ENCODE measurements around the gene PCDHGA8.
"Not testable (repeated sequence)": the region's sequence is repeated elsewhere in the genome, so short reads cannot be mapped to it uniquely, and the experiment has no call there.

Gene PCDHGA8

DNA sequence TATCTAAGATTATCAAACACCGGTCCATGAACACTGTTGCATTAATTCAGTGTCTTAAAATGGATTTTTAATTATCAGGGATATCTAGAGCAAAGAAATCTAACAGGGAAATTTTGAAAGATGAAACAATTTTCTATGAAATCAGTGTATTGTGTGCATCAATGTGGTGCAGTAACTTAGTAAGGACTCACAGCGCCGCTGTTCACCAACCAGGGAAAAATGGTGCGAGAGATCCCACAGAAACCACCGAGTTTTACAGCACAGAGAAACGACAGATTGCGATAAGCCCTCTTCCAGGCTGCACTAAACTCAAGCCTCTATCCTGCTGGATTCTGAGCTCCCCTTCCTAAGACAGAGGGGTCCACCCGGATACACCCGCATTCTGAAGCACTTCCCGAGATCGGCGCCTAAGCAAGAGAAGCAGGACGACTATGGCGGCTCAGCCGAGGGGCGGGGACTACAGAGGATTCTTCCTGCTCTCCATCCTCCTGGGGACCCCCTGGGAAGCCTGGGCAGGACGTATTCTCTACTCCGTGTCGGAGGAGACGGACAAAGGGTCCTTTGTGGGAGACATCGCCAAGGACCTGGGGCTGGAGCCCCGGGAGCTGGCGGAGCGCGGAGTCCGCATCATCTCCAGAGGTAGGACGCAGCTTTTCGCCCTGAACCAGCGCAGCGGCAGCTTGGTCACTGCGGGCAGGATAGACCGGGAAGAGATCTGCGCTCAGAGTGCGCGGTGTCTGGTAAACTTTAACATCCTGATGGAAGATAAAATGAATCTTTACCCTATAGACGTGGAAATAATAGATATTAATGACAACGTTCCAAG is 9.8 kb upstream of the PCDHGA8 start, which contains the start of gene PCDHGA7:
Gene PCDHGA7 (plus strand): TSS at position 274 of the 826 bp plus-strand sequence. CDS start 158 bp downstream, at position 432.
- no peak within 1 kb of the TSS for H3K27ac Mint-ChIP-seq (ENCODE audit: low read depth)
- no peaks in the 10 kb centered on the region for H3K4me1 Mint-ChIP-seq
- no peak for DNase-seq (ENCODE audit: low spot score in 2 of 2)
- peaks cover 13% of the 10 kb centered on the region for H3K9me3 Mint-ChIP-seq
- H3K36me3 Mint-ChIP-seq (ENCODE audit: insufficient read depth): peaks cover 3% of the 10 kb centered on the region
- no peak for ATAC-seq (replicated peaks; ENCODE audit: extremely low read depth, poor library complexity, severe bottlenecking)
- peak within 1 kb of the TSS; percentile 52 for H3K4me3 Mint-ChIP-seq
- peaks cover 49% of the 10 kb centered on the region for H3K27me3 Mint-ChIP-seq

DNA sequence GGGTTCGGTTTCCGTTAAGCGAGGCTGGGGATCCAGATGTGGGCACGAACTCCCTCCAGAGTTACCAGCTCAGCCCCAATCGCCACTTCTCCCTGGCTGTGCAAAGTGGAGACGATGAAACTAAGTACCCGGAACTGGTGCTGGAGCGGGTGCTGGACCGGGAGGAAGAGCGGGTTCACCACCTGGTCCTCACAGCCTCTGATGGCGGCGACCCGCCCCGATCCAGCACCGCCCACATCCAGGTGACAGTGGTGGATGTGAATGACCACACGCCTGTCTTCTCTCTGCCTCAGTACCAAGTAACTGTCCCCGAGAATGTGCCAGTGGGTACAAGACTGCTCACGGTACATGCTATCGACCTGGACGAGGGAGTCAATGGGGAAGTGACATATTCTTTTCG is 9.1 kb upstream of the PCDHGA8 start:
- no peak for ATAC-seq (replicated peaks; ENCODE audit: extremely low read depth, poor library complexity, severe bottlenecking)
- peak overlapping the region; percentile 52 for H3K4me3 Mint-ChIP-seq
- peaks cover 3% of the 10 kb centered on the region for H3K36me3 Mint-ChIP-seq (ENCODE audit: insufficient read depth)
- peaks cover 52% of the 10 kb centered on the region for H3K27me3 Mint-ChIP-seq
- H3K9me3 Mint-ChIP-seq: peaks cover 14% of the 10 kb centered on the region
- H3K27ac Mint-ChIP-seq (ENCODE audit: low read depth): no peak overlapping the region
- DNase-seq (ENCODE audit: low spot score in 2 of 2): no peak
- H3K4me1 Mint-ChIP-seq: no peaks in the 10 kb centered on the region

DNA sequence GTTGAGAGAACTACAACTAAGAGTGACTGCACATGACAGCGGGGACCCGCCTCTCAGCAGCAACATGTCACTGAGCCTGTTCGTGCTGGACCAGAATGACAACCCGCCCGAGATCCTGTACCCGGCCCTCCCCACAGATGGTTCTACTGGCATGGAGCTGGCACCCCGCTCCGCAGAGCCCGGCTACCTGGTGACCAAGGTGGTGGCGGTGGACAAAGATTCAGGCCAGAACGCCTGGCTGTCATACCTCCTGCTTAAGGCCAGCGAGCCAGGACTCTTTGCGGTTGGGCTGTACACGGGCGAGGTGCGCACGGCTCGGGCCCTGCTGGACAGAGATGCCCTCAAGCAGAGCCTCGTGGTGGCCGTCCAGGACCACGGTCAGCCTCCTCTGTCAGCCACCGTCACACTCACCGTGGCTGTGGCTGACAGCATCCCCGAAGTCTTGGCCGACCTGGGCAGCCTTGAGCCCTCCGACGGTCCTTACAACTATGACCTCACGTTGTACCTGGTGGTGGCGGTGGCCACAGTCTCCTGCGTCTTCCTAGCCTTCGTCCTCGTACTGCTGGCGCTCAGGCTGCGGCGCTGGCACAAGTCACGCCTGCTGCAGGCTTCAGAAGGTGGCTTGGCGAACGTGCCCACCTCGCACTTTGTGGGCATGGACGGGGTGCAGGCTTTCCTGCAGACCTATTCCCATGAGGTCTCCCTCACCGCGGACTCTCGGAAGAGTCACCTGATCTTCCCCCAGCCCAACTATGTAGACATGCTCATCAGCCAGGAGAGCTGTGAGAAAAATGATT is 7.8 kb upstream of the PCDHGA8 start:
- Mint-ChIP-seq H3K27me3 (peaks cover 62% of the 10 kb centered on the region), H3K36me3 (ENCODE audit: insufficient read depth) (peaks cover 3% of the 10 kb centered on the region), H3K4me1 (no peaks in the 10 kb centered on the region), H3K9me3 (peaks cover 14% of the 10 kb centered on the region), H3K27ac (ENCODE audit: low read depth) (no peak overlapping the region), H3K4me3 (no peak overlapping the region)
- no peak for DNase-seq (ENCODE audit: low spot score in 2 of 2)
- no peak for ATAC-seq (replicated peaks; ENCODE audit: extremely low read depth, poor library complexity, severe bottlenecking)

DNA sequence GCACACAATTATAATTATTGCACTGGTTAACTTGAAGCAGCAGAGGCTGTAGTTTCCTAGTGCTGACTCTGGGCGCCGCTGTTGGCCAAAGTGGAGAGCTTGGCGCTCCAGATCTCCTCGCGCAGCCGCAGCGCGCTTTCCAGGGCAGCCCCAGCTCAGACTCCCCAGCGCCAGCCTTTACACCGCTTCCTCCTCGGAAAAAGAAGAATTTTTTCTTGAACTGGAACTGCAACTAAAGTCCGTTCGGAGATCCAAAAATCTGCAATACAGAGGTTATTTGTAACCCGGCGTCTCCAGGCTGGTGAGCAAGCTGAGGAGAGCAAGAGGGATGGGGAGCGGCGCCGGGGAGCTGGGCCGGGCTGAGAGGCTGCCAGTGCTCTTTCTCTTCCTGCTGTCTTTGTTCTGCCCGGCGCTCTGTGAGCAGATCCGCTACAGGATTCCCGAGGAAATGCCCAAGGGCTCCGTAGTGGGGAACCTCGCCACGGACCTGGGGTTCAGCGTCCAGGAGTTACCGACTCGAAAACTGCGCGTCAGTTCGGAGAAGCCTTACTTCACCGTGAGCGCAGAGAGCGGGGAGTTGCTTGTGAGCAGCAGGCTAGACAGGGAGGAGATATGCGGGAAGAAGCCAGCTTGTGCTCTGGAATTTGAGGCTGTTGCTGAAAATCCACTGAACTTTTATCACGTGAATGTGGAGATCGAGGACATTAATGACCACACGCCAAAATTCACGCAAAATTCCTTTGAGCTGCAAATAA is 4.7 kb upstream of the PCDHGA8 start, which contains the start of gene PCDHGB4:
Gene PCDHGB4 (plus strand): TSS at position 142 of the 755 bp plus-strand sequence. CDS start 187 bp downstream, at position 329.
- peak; percentile 19 for ATAC-seq (replicated peaks; ENCODE audit: extremely low read depth, poor library complexity, severe bottlenecking)

DNA sequence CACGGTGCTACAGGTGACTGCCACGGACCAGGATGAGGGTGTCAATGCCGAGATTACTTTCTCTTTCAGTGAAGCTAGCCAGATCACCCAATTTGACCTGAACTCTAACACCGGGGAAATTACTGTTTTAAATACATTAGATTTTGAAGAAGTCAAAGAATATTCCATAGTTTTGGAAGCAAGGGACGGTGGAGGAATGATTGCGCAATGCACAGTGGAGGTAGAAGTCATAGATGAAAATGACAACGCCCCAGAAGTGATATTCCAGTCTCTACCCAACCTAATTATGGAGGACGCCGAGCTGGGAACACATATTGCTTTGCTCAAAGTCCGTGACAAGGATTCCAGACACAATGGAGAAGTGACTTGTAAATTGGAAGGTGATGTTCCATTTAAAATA is 3.8 kb upstream of the PCDHGA8 start:
- Mint-ChIP-seq H3K4me3 (no peak overlapping the region), H3K36me3 (ENCODE audit: insufficient read depth) (peaks cover 2% of the 10 kb centered on the region), H3K27me3 (peaks cover 73% of the 10 kb centered on the region), H3K4me1 (no peaks in the 10 kb centered on the region), H3K9me3 (peaks cover 25% of the 10 kb centered on the region), H3K27ac (ENCODE audit: low read depth) (no peak overlapping the region)
- ATAC-seq (replicated peaks; ENCODE audit: extremely low read depth, poor library complexity, severe bottlenecking) (no peak), DNase-seq (ENCODE audit: low spot score in 2 of 2) (no peak)

More for the DNA sequence above, 4.7 kb upstream of the PCDHGA8 start, which contains the start of gene PCDHGB4:
- not testable (repeated sequence) for DNase-seq (ENCODE audit: low spot score in 2 of 2); H3K27ac Mint-ChIP-seq (ENCODE audit: low read depth); H3K4me1 Mint-ChIP-seq; H3K4me3 Mint-ChIP-seq; H3K36me3 Mint-ChIP-seq (ENCODE audit: insufficient read depth)
- H3K27me3 Mint-ChIP-seq: peaks cover 79% of the 10 kb centered on the region
- peaks cover 24% of the 10 kb centered on the region for H3K9me3 Mint-ChIP-seq

DNA sequence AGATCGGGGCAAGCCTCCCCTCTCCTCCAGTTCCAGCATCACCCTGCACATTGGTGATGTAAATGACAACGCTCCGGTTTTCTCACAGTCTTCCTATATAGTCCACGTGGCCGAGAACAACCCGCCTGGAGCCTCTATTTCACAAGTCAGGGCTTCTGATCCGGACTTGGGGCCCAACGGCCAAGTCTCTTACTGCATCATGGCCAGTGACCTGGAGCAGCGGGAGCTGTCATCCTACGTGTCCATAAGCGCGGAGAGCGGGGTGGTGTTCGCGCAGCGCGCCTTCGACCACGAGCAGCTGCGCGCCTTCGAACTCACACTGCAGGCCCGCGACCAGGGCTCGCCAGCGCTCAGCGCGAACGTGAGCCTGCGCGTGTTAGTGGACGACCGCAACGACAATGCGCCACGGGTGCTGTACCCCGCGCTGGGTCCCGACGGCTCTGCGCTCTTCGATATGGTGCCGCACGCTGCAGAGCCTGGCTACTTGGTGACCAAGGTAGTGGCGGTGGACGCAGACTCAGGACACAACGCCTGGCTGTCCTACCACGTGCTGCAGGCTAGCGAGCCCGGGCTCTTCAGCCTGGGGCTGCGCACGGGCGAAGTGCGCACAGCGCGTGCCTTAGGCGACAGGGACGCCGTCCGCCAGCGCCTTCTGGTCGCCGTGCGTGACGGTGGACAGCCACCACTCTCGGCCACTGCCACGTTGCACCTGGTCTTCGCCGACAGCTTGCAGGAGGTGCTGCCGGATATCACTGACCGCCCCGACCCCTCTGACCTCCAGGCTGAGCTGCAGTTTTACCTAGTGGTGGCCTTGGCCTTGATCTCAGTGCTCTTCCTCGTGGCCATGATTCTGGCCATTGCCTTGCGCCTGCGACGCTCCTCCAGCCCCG is 3.0 kb upstream of the PCDHGA8 start:
- H3K27ac Mint-ChIP-seq (ENCODE audit: low read depth): no peak overlapping the region
- peaks cover 2% of the 10 kb centered on the region for H3K36me3 Mint-ChIP-seq (ENCODE audit: insufficient read depth)
- peaks cover 66% of the 10 kb centered on the region for H3K27me3 Mint-ChIP-seq
- H3K4me1 Mint-ChIP-seq: no peaks in the 10 kb centered on the region
- H3K4me3 Mint-ChIP-seq: no peak overlapping the region
- peaks cover 25% of the 10 kb centered on the region for H3K9me3 Mint-ChIP-seq
- ATAC-seq (replicated peaks; ENCODE audit: extremely low read depth, poor library complexity, severe bottlenecking): no peak
- DNase-seq (ENCODE audit: low spot score in 2 of 2): no peak

DNA sequence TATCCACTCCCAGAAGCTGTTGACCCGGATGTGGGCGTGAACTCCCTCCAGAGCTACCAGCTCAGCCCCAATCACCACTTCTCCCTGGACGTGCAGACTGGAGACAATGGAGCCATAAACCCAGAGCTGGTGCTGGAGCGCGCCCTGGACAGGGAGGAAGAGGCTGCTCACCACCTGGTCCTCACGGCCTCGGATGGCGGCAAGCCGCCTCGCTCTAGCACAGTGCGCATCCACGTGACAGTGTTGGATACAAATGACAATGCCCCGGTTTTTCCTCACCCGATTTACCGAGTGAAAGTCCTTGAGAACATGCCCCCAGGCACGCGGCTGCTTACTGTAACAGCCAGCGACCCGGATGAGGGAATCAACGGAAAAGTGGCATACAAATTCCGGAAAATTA is 834 bp downstream of the PCDHGA8 start:
- peaks cover 15% of the 10 kb centered on the region for H3K9me3 Mint-ChIP-seq
- ATAC-seq (replicated peaks; ENCODE audit: extremely low read depth, poor library complexity, severe bottlenecking) (no peak), DNase-seq (ENCODE audit: low spot score in 2 of 2) (no peak)
- peaks cover 2% of the 10 kb centered on the region for H3K36me3 Mint-ChIP-seq (ENCODE audit: insufficient read depth)
- H3K27ac Mint-ChIP-seq (ENCODE audit: low read depth): no peak overlapping the region
- H3K27me3 Mint-ChIP-seq: peaks cover 67% of the 10 kb centered on the region
- H3K4me3 Mint-ChIP-seq: no peak overlapping the region
- H3K4me1 Mint-ChIP-seq: no peaks in the 10 kb centered on the region

DNA sequence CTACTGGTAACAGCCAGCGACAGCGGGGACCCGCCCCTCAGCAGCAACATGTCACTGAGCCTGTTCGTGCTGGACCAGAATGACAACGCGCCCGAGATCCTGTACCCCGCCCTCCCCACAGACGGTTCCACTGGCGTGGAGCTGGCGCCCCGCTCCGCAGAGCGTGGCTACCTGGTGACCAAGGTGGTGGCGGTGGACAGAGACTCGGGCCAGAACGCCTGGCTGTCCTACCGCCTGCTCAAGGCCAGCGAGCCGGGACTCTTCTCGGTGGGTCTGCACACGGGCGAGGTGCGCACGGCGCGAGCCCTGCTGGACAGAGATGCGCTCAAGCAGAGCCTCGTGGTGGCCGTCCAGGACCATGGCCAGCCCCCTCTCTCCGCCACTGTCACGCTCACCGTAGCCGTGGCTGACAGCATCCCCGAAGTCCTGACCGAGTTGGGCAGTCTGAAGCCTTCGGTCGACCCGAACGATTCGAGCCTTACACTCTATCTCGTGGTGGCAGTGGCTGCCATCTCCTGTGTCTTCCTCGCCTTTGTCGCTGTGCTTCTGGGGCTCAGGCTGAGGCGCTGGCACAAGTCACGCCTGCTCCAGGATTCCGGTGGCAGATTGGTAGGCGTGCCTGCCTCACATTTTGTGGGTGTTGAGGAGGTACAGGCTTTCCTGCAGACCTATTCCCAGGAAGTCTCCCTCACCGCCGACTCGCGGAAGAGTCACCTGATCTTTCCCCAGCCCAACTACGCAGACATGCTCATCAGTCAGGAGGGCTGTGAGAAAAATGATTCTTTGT is 2.2 kb downstream of the PCDHGA8 start:
- H3K27ac Mint-ChIP-seq (ENCODE audit: low read depth); DNase-seq (ENCODE audit: low spot score in 2 of 2): not testable (repeated sequence)
- H3K9me3 Mint-ChIP-seq: peaks cover 11% of the 10 kb centered on the region

DNA sequence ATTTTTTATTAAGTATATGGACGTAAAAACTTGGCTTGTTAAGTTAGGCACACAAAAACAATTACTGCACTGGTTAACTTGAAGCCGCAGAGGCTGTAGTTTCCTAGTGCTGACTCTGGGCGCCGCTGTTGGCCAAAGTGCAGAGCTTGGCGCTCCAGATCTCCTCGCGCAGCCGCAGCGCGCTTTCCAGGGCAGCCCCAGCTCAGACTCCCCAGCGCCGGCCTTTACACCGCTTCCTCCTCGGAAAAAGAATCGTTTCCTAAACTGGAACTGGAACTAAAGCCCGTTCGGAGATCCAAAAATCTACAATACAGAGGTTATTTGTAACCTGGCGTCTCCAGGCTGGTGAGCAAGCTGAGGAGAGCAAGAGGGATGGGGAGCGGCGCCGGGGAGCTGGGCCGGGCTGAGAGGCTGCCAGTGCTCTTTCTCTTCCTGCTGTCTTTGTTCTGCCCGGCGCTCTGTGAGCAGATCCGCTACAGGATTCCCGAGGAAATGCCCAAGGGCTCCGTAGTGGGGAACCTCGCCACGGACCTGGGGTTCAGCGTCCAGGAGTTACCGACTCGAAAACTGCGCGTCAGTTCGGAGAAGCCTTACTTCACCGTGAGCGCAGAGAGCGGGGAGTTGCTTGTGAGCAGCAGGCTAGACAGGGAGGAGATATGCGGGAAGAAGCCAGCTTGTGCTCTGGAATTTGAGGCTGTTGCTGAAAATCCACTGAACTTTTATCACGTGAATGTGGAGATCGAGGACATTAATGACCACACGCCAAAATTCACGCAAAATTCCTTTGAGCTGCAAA is 5.5 kb downstream of the PCDHGA8 start, which contains the start of gene PCDHGB5:
Gene PCDHGB5 (plus strand): TSS at position 192 of the 796 bp plus-strand sequence. CDS start 181 bp downstream, at position 373.
- H3K27ac Mint-ChIP-seq (ENCODE audit: low read depth); H3K36me3 Mint-ChIP-seq (ENCODE audit: insufficient read depth); H3K9me3 Mint-ChIP-seq; H3K4me3 Mint-ChIP-seq; H3K4me1 Mint-ChIP-seq; DNase-seq (ENCODE audit: low spot score in 2 of 2): not testable (repeated sequence)
- peak; percentile 46 for ATAC-seq (replicated peaks; ENCODE audit: extremely low read depth, poor library complexity, severe bottlenecking)
- H3K27me3 Mint-ChIP-seq: peaks cover 55% of the 10 kb centered on the region

More for the DNA sequence above, 2.2 kb downstream of the PCDHGA8 start:
- not testable (repeated sequence) for H3K4me1 Mint-ChIP-seq; H3K4me3 Mint-ChIP-seq; ATAC-seq (replicated peaks; ENCODE audit: extremely low read depth, poor library complexity, severe bottlenecking); H3K36me3 Mint-ChIP-seq (ENCODE audit: insufficient read depth)
- H3K27me3 Mint-ChIP-seq: peaks cover 57% of the 10 kb centered on the region

DNA sequence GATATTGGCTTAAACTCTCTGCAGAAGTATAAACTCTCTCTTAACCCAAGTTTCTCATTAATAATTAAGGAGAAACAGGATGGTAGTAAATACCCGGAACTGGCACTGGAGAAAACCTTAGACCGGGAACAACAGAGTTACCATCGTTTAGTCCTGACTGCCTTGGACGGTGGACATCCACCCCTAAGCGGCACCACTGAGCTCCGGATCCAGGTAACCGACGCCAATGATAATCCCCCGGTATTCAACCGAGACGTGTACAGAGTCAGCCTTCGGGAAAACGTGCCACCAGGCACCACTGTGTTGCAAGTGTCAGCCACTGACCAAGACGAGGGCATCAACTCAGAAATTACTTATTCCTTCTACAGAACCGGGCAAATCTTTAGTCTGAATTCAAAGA is 6.2 kb downstream of the PCDHGA8 start:
- no peaks in the 10 kb centered on the region for H3K4me1 Mint-ChIP-seq
- DNase-seq (ENCODE audit: low spot score in 2 of 2): no peak
- no peaks in the 10 kb centered on the region for H3K36me3 Mint-ChIP-seq (ENCODE audit: insufficient read depth)
- H3K9me3 Mint-ChIP-seq: peaks cover 6% of the 10 kb centered on the region
- no peak overlapping the region for H3K4me3 Mint-ChIP-seq
- H3K27me3 Mint-ChIP-seq: peaks cover 61% of the 10 kb centered on the region
- no peak for ATAC-seq (replicated peaks; ENCODE audit: extremely low read depth, poor library complexity, severe bottlenecking)
- no peak overlapping the region for H3K27ac Mint-ChIP-seq (ENCODE audit: low read depth)

Data from central memory CD8-positive, alpha-beta T cell (primary cell).